H54 (cell line): ENCODE data around the gene PACS1.
A peak's percentile ranks its signal among the peaks of the same experiment; 100 is the strongest.
"Not testable (repeated sequence)": the region's sequence is repeated elsewhere in the genome, so short reads cannot be mapped to it uniquely, and the experiment has no call there.

Source experiments
- DNase-seq: peaks from one replicate; pipeline ENCODE4 v3.0.0; 2011; ENCODE audit warnings: low spot score, mixed read lengths; ENCODE audit not compliant: insufficient read length
- FAIRE-seq: peaks from 3 replicates; lab custom pipeline; 2011; peaks lifted over from hg19 to GRCh38; lab: Jason Lieb, UNC
- POLR2A ChIP-seq: IDR thresholded peaks from 2 replicates; pipeline ENCODE4 v1.6.1; 2011; ENCODE audit warnings: low read depth, mild to moderate bottlenecking, low read length

Gene PACS1

GRCh38 chr11:66271816-66272215 is 201.7 kb downstream of the PACS1 start:
- no peak for DNase-seq
- FAIRE-seq, result no peak
- no peak for TF ChIP-seq POLR2A

- no peak for FAIRE-seq
- no peak for DNase-seq
- no peak for TF ChIP-seq POLR2A
Measured at GRCh38 chr11:66272596-66272995, 202.5 kb downstream of the PACS1 start.

- FAIRE-seq (no peak), DNase-seq (no peak)
- no peak for TF ChIP-seq POLR2A
Measured at GRCh38 chr11:66274219-66274618, 204.1 kb downstream of the PACS1 start.

GRCh38 chr11:66275396-66275795 is 205.3 kb downstream of the PACS1 start:
- DNase-seq (no peak), FAIRE-seq (no peak)
- TF ChIP-seq POLR2A, result no peak

GRCh38 chr11:66275984-66276612 is 206.0 kb downstream of the PACS1 start:
- no peak for TF ChIP-seq POLR2A
- FAIRE-seq (no peak), DNase-seq (no peak)

GRCh38 chr11:66276619-66277018 is 206.5 kb downstream of the PACS1 start:
- DNase-seq, FAIRE-seq: not testable (repeated sequence)

- DNase-seq, FAIRE-seq: not testable (repeated sequence)
Measured at GRCh38 chr11:66277064-66277463, 207.0 kb downstream of the PACS1 start.

GRCh38 chr11:66277471-66278362 is 207.6 kb downstream of the PACS1 start, which contains the start of gene CNIH2:
TSS of gene CNIH2 (plus strand) at chr11:66278175. CDS start at chr11:66278457, 282 bp downstream.
- DNase-seq (no peak), FAIRE-seq (no peak)
- peak; percentile 7; the same call in 1 of the 2 replicates for TF ChIP-seq POLR2A

- FAIRE-seq, result no peak
- TF ChIP-seq POLR2A, result no peak
- DNase-seq, result no peak
Measured at GRCh38 chr11:66278363-66279091, 208.5 kb downstream of the PACS1 start.

- TF ChIP-seq POLR2A, result no peak
- no peak for FAIRE-seq
- DNase-seq, result no peak
Measured at GRCh38 chr11:66279092-66279734, 209.1 kb downstream of the PACS1 start.

- FAIRE-seq (no peak), DNase-seq (no peak)
- no peak for TF ChIP-seq POLR2A
Measured at GRCh38 chr11:66280428-66280827, 210.4 kb downstream of the PACS1 start.

- DNase-seq, result no peak
- FAIRE-seq, result no peak
- TF ChIP-seq POLR2A, result no peak
Measured at GRCh38 chr11:66281001-66281400, 210.9 kb downstream of the PACS1 start.

GRCh38 chr11:66281776-66282467 is 211.8 kb downstream of the PACS1 start:
- no peak for TF ChIP-seq POLR2A
- FAIRE-seq, result no peak
- DNase-seq, result no peak
